ENCODE results near the gene BAIAP3.
"Not testable (repeated sequence)": the region's sequence is repeated elsewhere in the genome, so short reads cannot be mapped to it uniquely, and the experiment has no call there.

- not testable (repeated sequence) for TF ChIP-seq CTCF, POLR2A (IDR thresholded peaks at IDR 0.05)
Observed at GRCh38 chr16:1296688-1297017, 36.8 kb upstream of the BAIAP3 start.
